SU-DHL-6 (cell line): Measurements from ENCODE around the gene ANKS1A.

Experiments used
- EZH2phosphoT487 ChIP-seq: fragments of 200-600 bp; sonication (generic), shearing (Covaris generic); conservative IDR thresholded peaks from 2 replicates; pipeline ENCODE4 v1.6.1; 2018; ENCODE audit warnings: mild to moderate bottlenecking, antibody characterized with exemption, low read length, moderate library complexity, mixed read lengths
- TF ChIP-seq, protein P1 (sequence below): fragments of 200-600 bp; sonication (generic); IDR thresholded peaks from one replicate; pipeline ENCODE4 v1.5.1; 2017; ENCODE audit warnings: antibody characterized with exemption, mild to moderate bottlenecking, low read length, moderate library complexity; ENCODE audit not compliant: insufficient read depth, poor library complexity, severe bottlenecking

DNA sequence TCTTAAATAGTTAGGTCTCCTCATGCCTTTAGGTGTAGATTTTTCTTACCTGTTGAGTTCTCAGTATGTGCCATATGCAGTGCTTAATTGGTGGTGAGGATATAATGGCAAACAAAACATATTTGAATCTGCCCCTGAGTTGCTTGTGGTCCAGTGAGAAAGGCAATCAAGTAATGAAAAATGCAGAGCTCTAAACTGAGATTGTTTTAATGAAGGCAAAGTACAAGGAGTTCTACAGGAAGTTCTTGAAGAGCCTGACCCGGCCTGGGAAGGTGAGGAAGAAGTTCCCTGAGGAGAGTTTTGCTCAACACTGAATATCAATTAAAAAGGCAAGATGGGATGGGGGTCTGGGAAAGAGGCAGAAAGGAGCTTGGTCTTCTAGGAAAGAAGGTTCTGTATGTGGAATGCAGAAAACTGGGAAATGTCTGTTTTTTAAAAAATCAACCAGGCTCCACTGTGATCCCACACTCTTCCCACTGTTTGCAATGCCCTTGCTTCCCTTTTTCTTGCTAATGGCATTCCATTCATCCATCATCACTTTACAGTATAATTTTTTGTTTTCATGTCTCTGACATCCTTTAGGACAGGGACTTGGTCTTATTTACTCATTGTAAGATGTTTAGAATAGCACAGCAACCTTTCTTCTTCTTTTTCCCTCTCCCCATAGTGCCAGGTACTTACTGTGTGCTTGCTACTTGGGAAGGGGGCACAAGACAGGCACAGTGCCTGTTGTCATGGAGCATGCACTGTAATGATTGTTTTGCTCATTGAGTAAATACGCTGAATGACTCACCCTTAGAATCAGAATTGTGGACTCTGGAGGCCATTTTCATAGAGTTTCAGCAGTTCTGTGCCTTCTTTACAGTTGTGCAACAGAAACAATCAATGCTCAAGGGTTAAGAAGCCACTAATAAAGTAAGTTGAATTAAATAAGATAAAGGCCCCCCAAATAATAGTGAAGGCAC lies 64.3 kb downstream of the ANKS1A start:
- TF ChIP-seq, protein P1, sequence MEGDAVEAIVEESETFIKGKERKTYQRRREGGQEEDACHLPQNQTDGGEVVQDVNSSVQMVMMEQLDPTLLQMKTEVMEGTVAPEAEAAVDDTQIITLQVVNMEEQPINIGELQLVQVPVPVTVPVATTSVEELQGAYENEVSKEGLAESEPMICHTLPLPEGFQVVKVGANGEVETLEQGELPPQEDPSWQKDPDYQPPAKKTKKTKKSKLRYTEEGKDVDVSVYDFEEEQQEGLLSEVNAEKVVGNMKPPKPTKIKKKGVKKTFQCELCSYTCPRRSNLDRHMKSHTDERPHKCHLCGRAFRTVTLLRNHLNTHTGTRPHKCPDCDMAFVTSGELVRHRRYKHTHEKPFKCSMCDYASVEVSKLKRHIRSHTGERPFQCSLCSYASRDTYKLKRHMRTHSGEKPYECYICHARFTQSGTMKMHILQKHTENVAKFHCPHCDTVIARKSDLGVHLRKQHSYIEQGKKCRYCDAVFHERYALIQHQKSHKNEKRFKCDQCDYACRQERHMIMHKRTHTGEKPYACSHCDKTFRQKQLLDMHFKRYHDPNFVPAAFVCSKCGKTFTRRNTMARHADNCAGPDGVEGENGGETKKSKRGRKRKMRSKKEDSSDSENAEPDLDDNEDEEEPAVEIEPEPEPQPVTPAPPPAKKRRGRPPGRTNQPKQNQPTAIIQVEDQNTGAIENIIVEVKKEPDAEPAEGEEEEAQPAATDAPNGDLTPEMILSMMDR = no peak
- no peak for TF ChIP-seq EZH2phosphoT487
